Lung (tissue), 12 donors: ENCODE measurements around the gene GRHPR. TPM values are rescaled to one million over a fixed set of nuclear protein-coding genes. Genes with fewer than 3 reads are reported as not detected.

Source experiments
- ATAC-seq: fragments of 200-7000 bp; cut with Tn5 transposase; one replicate; pipeline ENCODE4 v1.9.1; 2020; ENCODE audit warnings: moderate number of reproducible peaks; ENCODE audit not compliant: insufficient read depth, low FRiP score
- DNase-seq, 3 donors: peaks; one replicate each; pipeline ENCODE4 v3.0.0-alpha.2; 2013 to 2017
- H3K27ac ChIP-seq, 2 donors: one replicate each; pipeline ENCODE4 v1.5.1; 2013; ENCODE audit warnings: mild to moderate bottlenecking in 2 of 2, moderate library complexity in 2 of 2, control low read depth in 1 of 2, inconsistent platforms in 1 of 2, low read depth in 1 of 2, low read length in 1 of 2
- H3K27me3 ChIP-seq, 3 donors: one replicate each; pipeline ENCODE4 v1.5.1; 2013; ENCODE audit warnings: low read length in 2 of 3; ENCODE audit not compliant: control insufficient read depth in 3 of 3, insufficient read depth in 3 of 3
- H3K36me3 ChIP-seq, 4 donors: one replicate each; pipeline ENCODE4 v1.5.1; 2013; ENCODE audit warnings: low read length in 4 of 4, mild to moderate bottlenecking in 1 of 4, moderate library complexity in 1 of 4; ENCODE audit not compliant: control insufficient read depth in 4 of 4, insufficient read depth in 4 of 4
- H3K4me1 ChIP-seq, 5 donors: one replicate each; pipeline ENCODE4 v1.5.1; 2013; ENCODE audit warnings: low read length in 5 of 5, mild to moderate bottlenecking in 2 of 5, moderate library complexity in 1 of 5; ENCODE audit not compliant: control insufficient read depth in 5 of 5, insufficient read depth in 5 of 5
- H3K4me3 ChIP-seq: one replicate; pipeline ENCODE4 v1.5.1; 2013; ENCODE audit warnings: mild to moderate bottlenecking, control low read depth, moderate library complexity
- H3K9ac ChIP-seq, 2 donors: one replicate each; pipeline ENCODE4 v1.5.1; 2013; ENCODE audit warnings: low read length in 2 of 2, control low read depth in 1 of 2; ENCODE audit not compliant: insufficient read depth in 1 of 2
- H3K9me3 ChIP-seq, 4 donors: one replicate each; pipeline ENCODE4 v1.5.1; 2013; ENCODE audit warnings: low read length in 3 of 4, mild to moderate bottlenecking in 1 of 4, moderate library complexity in 1 of 4; ENCODE audit not compliant: control insufficient read depth in 4 of 4, insufficient read depth in 3 of 4
- CTCF ChIP-seq: IDR thresholded peaks from 2 replicates; pipeline ENCODE4 v1.5.1; 2012; ENCODE audit warnings: mild to moderate bottlenecking; ENCODE audit errors: control extremely low read depth, extremely low read depth
- WGBS, 2 donors: extraction: QIAGEN DNeasy Blood & Tissue Kit; methylation state at CpG; one replicate each; pipeline ENCODE4 v1.1.7; 2013; 5-methylcytosine and 5-hydroxymethylcytosine counted together
- polyA plus RNA-seq, 2 donors: library from polyadenylated mRNA; stranded (reverse); fragments of 200-250 nt; gene quantifications; one replicate each; pipeline ENCODE4 v1.2.1, GENCODE V29; 2013
- total RNA-seq, 2 donors: library from RNA; depleted of rRNA in 1 of 2; stranded (reverse); fragments of >200 nt in 1 of 2; gene quantifications; one replicate each; pipeline ENCODE4 v1.2.1, GENCODE V29; 2014 to 2021
- donor health status: control.
- donor health status: control.
- donor health status: Bipolar disorder and iron deficiency.
- donor health status: healthy.
- donor health status: DM: yes; HTN: yes; CAD: no.

GRHPR gene
- total and polyA plus RNA-seq, 4 donors = 55.5 to 98.9 (median 73.5) TPM

- 90 to 92% methylated on average over 12 of the region's 12 CpGs for WGBS, 2 donors
- TF ChIP-seq CTCF = no peak
- H3K27ac ChIP-seq = no peak overlapping the region
- no peaks in the 10 kb centered on the region for H3K27me3 ChIP-seq
- H3K9ac ChIP-seq = no peak overlapping the region
- H3K9me3 ChIP-seq = no peaks in the 10 kb centered on the region
- no peak for ATAC-seq
- H3K4me1 ChIP-seq = peaks cover 0 to 6% (median 0%) of the 10 kb centered on the region in 5 donors
- H3K4me3 ChIP-seq = no peak overlapping the region
- DNase-seq = no peak
- peaks cover 0 to 13% (median 5%) of the 10 kb centered on the region in 4 donors for H3K36me3 ChIP-seq
These were observed 27.6 kb downstream of the GRHPR start for GRCh38 chr9:37449862-37450632.

- no peak for ATAC-seq
- WGBS, 2 donors = 71 to 78% methylated on average over 3 of the region's 3 CpGs
- no peak for TF ChIP-seq CTCF
- Histone ChIP-seq H3K36me3 (peaks cover 0 to 10% (median 9%) of the 10 kb centered on the region in 4 donors), H3K27ac (no peak overlapping the region), H3K9ac (no peak overlapping the region), H3K4me3 (no peak overlapping the region), H3K4me1 (peaks cover 0 to 6% (median 2%) of the 10 kb centered on the region in 5 donors), H3K9me3 (no peaks in the 10 kb centered on the region), H3K27me3 (no peaks in the 10 kb centered on the region)
- no peak for DNase-seq
These were observed 29.1 kb downstream of the GRHPR start for GRCh38 chr9:37451628-37452027.

- TF ChIP-seq CTCF = no peak
- 100% methylated on average over 1 of the region's 1 CpG for WGBS, 2 donors
- no peak for ATAC-seq
- Histone ChIP-seq H3K4me3 (no peak overlapping the region), H3K27me3 (no peaks in the 10 kb centered on the region), H3K9me3 (no peaks in the 10 kb centered on the region), H3K9ac (no peak overlapping the region), H3K27ac (no peak overlapping the region), H3K4me1 (peaks cover 0 to 9% (median 2%) of the 10 kb centered on the region in 5 donors), H3K36me3 (peaks cover 0 to 10% (median 8%) of the 10 kb centered on the region in 4 donors)
- DNase-seq = no peak
These were observed 30.1 kb downstream of the GRHPR start for GRCh38 chr9:37452611-37453010.
